ENCODE measurements around the gene SERINC5.
A peak's percentile ranks its signal among the peaks of the same experiment; 100 is the strongest.
"Not testable (repeated sequence)": the region's sequence is repeated elsewhere in the genome, so short reads cannot be mapped to it uniquely, and the experiment has no call there.

SERINC5 gene

DNA sequence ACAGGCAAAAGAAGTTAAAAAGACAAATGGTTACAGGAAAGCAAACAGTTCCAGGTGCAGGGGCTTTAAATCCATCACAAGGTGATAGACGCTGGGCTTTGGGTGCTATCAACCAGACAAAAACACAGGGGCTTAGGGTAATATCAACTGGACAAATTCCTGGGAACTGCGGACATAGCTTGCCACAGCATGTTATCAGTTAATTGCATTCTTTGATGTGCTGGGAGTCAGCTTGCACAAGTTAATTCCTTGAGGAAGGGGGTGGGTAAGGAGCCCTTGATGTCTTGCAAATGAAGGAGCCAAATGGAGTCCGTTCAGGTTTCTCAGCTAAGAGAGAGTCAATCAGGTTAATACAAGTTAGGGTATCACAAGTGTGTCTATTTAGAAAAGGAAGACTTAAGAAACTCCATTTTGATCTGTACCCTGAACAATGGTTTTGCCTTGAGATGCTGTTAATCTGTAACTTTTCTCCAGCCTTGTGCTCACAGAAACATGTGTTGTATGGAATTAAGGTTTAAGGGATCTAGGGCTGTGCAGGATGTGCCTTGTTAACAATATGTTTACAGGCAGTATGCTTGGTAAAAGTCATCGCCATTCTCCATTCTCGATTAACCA lies 144.4 kb downstream of the SERINC5 start:
- DNase-seq (ENCODE audit: extremely low read depth in 1 of 2, low read depth in 1 of 2), result not testable (repeated sequence)

GRCh38 chr5:80109646-80110478 lies 146.0 kb downstream of the SERINC5 start:
- no peak for DNase-seq (ENCODE audit: extremely low read depth in 1 of 2, low read depth in 1 of 2)

GRCh38 chr5:80106916-80107315 lies 148.9 kb downstream of the SERINC5 start:
- no peak for DNase-seq (ENCODE audit: extremely low read depth in 1 of 2, low read depth in 1 of 2)

- DNase-seq (ENCODE audit: extremely low read depth in 1 of 2, low read depth in 1 of 2), result no peak
Measured at GRCh38 chr5:80105698-80106439, 150.0 kb downstream of the SERINC5 start.

- DNase-seq (ENCODE audit: extremely low read depth in 1 of 2, low read depth in 1 of 2), result no peak
Measured at GRCh38 chr5:80103371-80103770, 152.5 kb downstream of the SERINC5 start.

DNA sequence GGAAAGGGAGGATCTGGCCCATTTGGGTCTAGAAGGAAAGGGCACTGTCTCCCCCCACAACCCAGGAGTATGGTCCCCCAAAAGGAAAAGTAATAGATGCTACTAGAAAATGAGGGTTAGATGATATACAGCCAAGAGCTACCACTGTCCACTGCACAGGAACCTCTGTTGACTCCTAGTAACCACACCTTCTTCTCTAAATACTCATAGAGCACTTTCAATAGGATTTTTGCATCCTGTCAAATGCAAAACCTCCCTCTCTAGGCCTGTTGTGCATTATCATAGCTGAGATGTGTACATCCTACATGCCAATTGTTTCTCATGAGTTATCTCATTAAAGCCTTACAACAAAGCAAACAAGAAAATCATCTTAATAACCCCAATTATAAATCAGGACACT lies 153.9 kb downstream of the SERINC5 start:
- no peak for DNase-seq (ENCODE audit: extremely low read depth in 1 of 2, low read depth in 1 of 2)

- no peak for DNase-seq (ENCODE audit: extremely low read depth in 1 of 2, low read depth in 1 of 2)
Measured at GRCh38 chr5:80097451-80097850, 158.4 kb downstream of the SERINC5 start.

DNA sequence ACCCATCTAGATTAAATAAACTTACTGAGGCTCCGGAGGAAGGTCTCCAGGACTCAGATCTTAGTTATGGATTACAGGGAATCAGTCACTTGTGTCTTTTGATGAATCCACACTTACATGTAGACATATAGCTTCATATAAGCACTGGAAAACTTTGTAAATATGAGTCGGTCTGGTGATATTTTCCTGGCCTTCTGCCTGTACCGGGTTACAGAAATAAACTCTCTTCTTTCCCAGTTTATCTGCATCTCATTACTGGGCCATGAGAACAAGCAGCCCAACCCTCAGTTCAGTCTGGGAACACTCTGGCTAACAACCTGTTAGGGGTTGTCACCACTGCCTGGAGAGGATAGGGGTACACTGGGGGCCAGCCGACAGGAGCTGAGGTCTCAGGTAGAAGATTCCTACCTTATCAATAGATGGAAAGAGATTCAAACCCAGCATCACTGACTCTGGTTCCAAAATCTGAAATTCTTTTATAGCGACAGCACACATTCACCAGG lies 161.6 kb downstream of the SERINC5 start:
- no peak for DNase-seq (ENCODE audit: extremely low read depth in 1 of 2, low read depth in 1 of 2)

DNA sequence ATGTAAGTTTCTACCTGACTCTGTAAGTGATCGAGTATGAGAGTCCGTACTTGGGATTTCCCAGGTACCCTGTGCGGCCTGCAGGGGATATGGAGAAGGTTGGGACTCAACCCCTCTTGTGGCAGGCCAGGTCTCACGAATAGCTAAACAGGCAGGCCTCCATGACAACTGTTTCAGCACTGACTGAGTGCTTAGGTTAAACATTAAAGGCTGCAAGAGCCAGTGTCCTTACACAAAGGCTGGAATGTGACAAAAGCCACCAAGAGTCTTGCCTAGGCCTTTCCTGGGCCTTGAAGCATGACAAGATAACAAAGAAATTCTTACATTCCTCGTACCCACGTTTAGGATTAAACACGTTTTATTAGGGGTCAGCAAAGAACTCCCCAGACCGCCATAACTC lies 162.1 kb downstream of the SERINC5 start:
- no peak for DNase-seq (ENCODE audit: extremely low read depth in 1 of 2, low read depth in 1 of 2)

DNA sequence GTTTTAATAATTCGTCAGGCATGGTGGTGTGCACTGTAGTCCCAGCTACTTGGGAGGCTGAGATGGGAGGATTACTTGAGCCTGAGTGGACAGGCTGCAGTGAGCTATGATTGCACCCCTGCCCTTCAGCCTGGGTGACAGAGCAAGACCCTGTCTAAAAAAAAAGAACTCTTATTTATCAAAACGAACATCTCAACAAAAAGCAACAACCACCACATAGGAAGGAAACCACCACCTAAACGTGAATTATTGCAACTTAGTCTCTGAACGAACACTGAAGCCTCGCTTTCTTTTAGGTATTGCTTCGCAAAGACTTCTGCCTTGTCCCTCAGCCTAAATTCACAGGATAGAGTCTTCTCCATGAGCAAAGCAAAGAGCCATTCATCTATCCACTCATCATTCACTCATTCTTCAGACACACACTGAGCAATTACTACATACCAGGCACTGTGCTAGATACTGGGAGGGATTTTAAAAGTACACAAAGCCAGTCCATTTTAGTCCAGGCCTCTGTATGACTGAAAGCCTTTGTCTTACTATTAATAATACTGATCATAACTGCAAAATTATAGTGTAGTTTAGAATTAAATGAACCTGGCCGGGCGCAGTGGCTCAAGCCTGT lies 163.3 kb downstream of the SERINC5 start:
- DNase-seq (ENCODE audit: extremely low read depth in 1 of 2, low read depth in 1 of 2), result no peak

- DNase-seq (ENCODE audit: extremely low read depth in 1 of 2, low read depth in 1 of 2), result not testable (repeated sequence)
Measured at GRCh38 chr5:80091792-80092192, 164.1 kb downstream of the SERINC5 start.

- no peak for DNase-seq (ENCODE audit: extremely low read depth in 1 of 2, low read depth in 1 of 2)
Measured at GRCh38 chr5:80090884-80091166, 165.0 kb downstream of the SERINC5 start.

DNA sequence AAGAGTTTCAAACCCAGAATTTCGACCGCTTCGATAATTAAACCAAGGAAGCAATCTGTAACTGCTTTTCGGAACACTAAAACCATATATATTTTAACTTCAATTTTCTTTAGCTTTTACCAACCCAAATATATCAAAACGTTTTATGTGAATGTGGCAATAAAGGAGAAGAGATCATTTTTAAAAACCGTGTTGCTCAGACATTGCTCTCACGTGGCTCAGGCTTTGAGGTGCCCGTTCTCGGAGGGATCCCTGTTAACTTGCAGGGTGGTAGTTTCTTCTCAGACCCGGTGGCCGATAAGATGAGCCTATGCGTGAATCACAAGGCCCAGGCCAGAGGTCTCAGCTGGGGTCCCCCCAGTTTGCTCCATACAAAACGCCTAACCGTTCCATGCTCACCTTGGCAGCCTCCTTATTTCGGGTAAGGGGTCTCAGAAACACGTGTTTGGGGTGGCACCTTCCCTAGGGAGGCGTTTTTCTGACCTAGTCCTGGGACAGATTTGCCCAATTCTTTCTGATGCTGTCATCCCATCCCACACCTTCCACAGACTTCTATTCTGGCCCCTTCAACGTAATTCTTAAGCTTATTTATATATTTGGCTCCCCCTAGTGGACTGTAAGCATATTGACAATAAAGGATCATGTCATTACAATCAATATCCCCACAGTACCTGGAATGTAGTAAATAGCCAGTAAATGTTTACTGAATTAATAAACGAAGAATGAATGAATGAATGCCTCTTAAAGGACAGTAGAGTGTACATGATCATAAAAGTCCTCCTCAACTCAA lies 172.6 kb downstream of the SERINC5 start:
- DNase-seq (ENCODE audit: extremely low read depth in 1 of 2, low read depth in 1 of 2), result no peak

GRCh38 chr5:80082731-80083100 lies 173.1 kb downstream of the SERINC5 start:
- peak in 1 of 2 donors; percentile 19 for DNase-seq (ENCODE audit: extremely low read depth in 1 of 2, low read depth in 1 of 2)

DNA sequence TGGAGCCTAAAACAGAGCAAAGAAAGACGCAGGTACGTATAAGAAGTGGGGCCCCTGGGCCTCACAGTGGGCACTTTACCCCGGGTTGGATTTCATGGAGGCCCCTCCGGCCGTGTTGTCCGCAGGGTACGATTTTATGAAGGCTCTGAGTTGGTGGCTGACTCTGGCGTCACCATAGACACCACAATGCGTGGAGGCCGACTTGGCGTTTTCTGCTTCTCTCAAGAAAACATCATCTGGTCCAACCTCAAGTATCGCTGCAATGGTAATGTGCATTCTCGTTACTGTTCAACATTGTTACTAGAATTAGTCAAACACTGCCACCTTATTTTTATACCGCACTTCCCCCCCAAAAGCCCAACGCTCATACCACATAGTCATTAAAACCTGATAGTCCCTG lies 173.6 kb downstream of the SERINC5 start:
- DNase-seq (ENCODE audit: extremely low read depth in 1 of 2, low read depth in 1 of 2), result no peak

- no peak for DNase-seq (ENCODE audit: extremely low read depth in 1 of 2, low read depth in 1 of 2)
Measured at GRCh38 chr5:80078921-80079320, 176.9 kb downstream of the SERINC5 start.

DNA sequence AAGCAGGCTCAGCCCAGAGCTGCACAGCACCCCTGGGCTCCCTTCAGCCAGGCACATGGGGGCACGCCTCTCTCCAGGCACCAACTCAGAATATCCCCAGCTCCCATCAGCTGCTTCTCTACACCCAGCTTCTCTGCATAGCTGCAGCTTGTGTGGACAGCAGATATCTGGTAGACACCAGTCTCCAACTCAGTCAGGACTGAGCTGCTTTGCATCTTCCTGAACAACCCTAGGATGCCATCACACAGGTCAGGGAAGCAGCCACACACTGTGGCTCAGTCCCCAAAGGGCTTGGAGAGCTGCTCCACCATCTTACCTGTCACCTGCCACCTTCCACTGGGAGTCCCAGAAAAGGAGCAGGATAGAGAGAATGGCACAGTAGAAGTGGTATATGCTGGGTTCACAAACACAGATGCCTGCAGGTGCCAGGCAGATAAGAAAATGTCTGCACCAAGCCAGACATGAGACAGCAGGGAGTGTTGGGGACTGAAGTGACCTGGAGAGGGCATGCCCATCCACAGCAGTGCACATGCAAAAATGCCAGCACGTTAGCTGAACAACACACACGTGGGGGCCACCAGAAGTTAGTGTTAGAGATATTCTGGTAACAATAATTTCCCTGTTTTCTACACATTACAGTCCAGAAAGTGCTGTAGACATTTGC lies 178.7 kb downstream of the SERINC5 start:
- no peak for DNase-seq (ENCODE audit: extremely low read depth in 1 of 2, low read depth in 1 of 2)

GRCh38 chr5:80076131-80077050 lies 179.5 kb downstream of the SERINC5 start:
- DNase-seq (ENCODE audit: extremely low read depth in 1 of 2, low read depth in 1 of 2), result no peak
